Neutrophil (primary cell): ENCODE results near the gene RELL2.

Source experiments
- H3K27ac ChIP-seq: fragments of 200-600 bp; sonication (generic); 2 replicates; pipeline ENCODE4 v1.5.1; 2016; ENCODE audit warnings: mild to moderate bottlenecking, moderate library complexity
- H3K27me3 ChIP-seq: fragments of 200-600 bp; sonication (generic); 2 replicates; pipeline ENCODE4 v1.6.0; 2016; ENCODE audit warnings: mild to moderate bottlenecking
- H3K36me3 ChIP-seq: fragments of 200-600 bp; sonication (generic); 2 replicates; pipeline ENCODE4 v1.5.1; 2017
- H3K4me1 ChIP-seq, 2 experiments: fragments of 200-600 bp in 1 of 2; sonication (generic) in 1 of 2; 1 replicate in 1 of 2; 2 replicates in 1 of 2; pipeline versions ENCODE4 v1.5.1 to v1.6.1; 2013 to 2016; ENCODE audit warnings: low read depth in 1 of 2, low read length in 1 of 2, mild to moderate bottlenecking in 1 of 2, moderate library complexity in 1 of 2; ENCODE audit not compliant: control insufficient read depth in 1 of 2, insufficient read depth in 1 of 2
- H3K4me3 ChIP-seq, 2 experiments: fragments of 200-600 bp in 1 of 2; sonication (generic) in 1 of 2; 1 replicate in 1 of 2; 2 replicates in 1 of 2; pipeline ENCODE4 v1.5.1; 2013 to 2016; ENCODE audit warnings: low read depth in 1 of 2, low read length in 1 of 2, mild to moderate bottlenecking in 1 of 2, moderate library complexity in 1 of 2
- H3K9me3 ChIP-seq: fragments of 200-600 bp; sonication (generic); 2 replicates; pipeline ENCODE4 v1.5.1; 2016
- TF ChIP-seq, protein P1 (sequence below): fragments of 200-600 bp; sonication (generic); IDR thresholded peaks from 2 replicates; pipeline ENCODE4 v1.5.1; 2016; ENCODE audit warnings: antibody characterized with exemption

Gene RELL2

DNA sequence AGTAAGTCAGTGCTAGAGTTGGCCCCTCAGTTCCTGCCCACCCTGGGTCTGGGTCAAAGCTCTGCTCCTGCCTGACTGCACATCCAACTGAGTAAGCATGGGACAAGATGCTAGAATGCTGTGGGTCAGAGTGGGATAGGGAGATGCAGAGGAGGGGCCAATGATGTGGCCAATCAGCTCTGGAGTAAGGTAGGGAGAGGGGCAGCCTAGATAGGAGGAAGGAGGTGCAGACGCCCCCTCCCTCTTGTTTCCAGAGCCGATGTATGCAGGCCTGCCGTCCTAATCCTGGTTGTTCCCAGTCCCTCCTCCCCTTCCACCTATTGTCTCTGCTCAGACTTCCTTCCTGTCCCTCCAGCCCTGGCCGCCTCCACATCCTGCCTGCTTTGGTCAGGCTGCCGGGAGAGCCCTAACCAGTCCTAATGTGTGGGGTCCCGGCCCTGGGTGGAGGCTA, 44.0 kb downstream of the RELL2 start:
- Histone ChIP-seq H3K4me3 (peak overlapping the region; percentile 96 to 98), H3K27ac (peak overlapping the region; percentile 99)

DNA sequence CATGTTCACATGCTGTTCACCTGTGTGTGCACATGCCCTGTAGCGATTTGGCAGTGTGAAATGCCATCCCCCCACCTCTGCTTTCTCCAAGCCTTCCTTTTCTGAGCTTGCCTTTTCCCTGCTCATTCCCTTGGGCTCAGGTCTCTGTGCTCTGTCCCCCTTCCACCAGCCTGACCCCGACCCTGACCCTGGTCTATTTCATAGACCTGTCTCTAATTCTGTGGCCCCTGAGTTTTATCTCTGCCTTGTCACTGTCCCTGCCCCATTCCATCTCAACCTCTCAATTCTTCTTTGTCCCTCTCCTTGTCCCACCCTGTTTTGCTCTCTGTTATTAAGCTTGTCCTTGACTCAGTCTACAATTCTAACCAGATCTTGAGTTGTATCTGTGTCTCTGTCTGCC, 44.5 kb downstream of the RELL2 start:
- H3K27me3 ChIP-seq = no peaks in the 10 kb centered on the region
- TF ChIP-seq, protein P1, sequence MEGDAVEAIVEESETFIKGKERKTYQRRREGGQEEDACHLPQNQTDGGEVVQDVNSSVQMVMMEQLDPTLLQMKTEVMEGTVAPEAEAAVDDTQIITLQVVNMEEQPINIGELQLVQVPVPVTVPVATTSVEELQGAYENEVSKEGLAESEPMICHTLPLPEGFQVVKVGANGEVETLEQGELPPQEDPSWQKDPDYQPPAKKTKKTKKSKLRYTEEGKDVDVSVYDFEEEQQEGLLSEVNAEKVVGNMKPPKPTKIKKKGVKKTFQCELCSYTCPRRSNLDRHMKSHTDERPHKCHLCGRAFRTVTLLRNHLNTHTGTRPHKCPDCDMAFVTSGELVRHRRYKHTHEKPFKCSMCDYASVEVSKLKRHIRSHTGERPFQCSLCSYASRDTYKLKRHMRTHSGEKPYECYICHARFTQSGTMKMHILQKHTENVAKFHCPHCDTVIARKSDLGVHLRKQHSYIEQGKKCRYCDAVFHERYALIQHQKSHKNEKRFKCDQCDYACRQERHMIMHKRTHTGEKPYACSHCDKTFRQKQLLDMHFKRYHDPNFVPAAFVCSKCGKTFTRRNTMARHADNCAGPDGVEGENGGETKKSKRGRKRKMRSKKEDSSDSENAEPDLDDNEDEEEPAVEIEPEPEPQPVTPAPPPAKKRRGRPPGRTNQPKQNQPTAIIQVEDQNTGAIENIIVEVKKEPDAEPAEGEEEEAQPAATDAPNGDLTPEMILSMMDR = no peak
- no peaks in the 10 kb centered on the region for H3K9me3 ChIP-seq
- H3K4me1 ChIP-seq = peaks cover 57 to 61% of the 10 kb centered on the region in 2 experiments
- H3K36me3 ChIP-seq = peaks cover 39% of the 10 kb centered on the region
- H3K27ac ChIP-seq = peak overlapping the region; percentile 99
- peak overlapping the region; percentile 96 to 98 for H3K4me3 ChIP-seq

More for the DNA sequence above, 44.0 kb downstream of the RELL2 start:
- H3K4me1 ChIP-seq = peaks cover 56 to 59% of the 10 kb centered on the region in 2 experiments
- peaks cover 44% of the 10 kb centered on the region for H3K36me3 ChIP-seq
- TF ChIP-seq, protein P1 = no peak
- H3K9me3 ChIP-seq = no peaks in the 10 kb centered on the region
- H3K27me3 ChIP-seq = no peaks in the 10 kb centered on the region

DNA sequence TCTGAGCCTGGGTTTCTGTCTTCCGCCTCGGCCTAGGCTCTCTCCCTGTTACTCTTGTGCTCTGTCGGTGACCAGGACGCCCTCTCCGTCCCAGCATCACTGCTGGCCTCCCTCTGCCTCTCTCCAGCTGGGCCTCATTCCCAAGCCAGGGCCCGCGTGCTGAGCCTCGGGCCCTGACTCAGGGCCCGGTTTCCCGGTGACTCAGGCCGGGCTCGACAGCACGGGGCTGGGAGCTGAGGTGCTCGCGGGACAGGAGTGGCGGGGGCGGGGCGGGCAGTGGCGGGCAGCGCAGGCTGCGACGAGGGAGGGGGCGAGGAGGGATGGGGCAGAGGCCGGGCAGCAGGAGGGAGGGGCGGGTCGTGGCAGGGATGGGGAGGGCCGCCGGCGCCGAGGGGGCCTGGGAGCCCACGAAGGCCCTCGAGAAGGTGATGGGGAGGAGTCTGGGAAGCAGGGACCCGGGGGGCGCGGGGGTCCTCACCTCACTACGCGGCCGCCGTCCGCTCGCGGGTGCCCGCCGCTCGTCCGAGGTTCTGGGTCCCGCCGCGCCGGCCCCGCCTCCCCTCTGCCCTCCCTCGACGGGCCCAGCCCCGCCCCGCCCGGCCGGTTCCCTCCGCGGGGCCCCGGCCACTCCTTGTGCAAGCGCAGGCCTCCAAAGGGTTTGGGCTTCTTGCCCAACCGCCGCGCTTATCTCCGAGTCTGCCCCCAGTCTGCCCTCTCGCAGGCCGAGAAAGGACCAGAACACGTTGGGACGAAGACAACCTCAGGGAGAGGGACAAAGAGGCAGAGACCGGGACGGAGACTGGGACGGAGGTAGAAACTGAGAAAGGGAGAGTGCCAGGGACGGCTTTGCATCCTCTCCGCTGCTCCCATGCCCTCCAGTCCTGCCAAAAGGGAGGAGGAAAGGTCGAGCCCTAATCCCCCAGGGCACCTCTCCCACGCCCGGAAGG, 45.2 kb downstream of the RELL2 start, which contains the start of gene ARAP3:
ARAP3 (minus strand) TSS at position 536 of the 947 bp plus-strand sequence. CDS start 1,744 bp downstream, outside the sequence.
- Histone ChIP-seq H3K36me3 (peaks cover 32% of the 10 kb centered on the region), H3K4me1 (peaks cover 57 to 61% of the 10 kb centered on the region in 2 experiments), H3K4me3 (peak within 1 kb of the TSS; percentile 96 to 98), H3K9me3 (no peaks in the 10 kb centered on the region), H3K27ac (peak within 1 kb of the TSS; percentile 99), H3K27me3 (no peaks in the 10 kb centered on the region)
- TF ChIP-seq, protein P1 = no peak

DNA sequence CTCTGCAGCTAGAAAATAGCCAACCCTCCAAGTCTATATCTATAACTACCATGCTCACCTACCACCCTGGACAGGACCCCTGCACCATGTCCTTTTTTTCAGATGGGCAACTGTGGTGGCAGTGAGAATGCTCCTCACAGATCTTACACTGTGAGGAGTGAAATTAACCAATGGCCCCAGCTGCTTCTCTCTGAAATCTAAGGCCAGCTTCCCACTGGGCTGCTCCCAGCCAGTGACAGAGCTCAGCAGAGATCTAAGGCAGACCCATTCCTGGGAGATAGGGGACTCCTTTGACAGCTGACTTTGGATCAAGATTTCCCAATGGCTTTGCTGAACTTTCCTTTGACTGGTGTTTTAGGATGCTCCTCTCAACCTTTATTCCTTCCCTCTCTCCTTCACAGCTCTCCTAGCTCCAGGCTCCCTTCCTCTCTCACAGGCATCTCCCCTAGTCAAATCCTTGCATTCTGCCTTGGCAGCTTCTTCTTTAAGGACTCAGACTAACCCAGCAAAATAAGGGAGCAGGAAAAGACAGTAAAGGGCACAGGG, 46.9 kb downstream of the RELL2 start:
- no peaks in the 10 kb centered on the region for H3K27me3 ChIP-seq
- peak overlapping the region; percentile 99 for H3K27ac ChIP-seq
- peaks cover 57 to 61% of the 10 kb centered on the region in 2 experiments for H3K4me1 ChIP-seq
- H3K36me3 ChIP-seq = peaks cover 16% of the 10 kb centered on the region
- TF ChIP-seq, protein P1 = no peak
- H3K4me3 ChIP-seq = peak overlapping the region; percentile 96 to 98
- H3K9me3 ChIP-seq = no peaks in the 10 kb centered on the region

DNA sequence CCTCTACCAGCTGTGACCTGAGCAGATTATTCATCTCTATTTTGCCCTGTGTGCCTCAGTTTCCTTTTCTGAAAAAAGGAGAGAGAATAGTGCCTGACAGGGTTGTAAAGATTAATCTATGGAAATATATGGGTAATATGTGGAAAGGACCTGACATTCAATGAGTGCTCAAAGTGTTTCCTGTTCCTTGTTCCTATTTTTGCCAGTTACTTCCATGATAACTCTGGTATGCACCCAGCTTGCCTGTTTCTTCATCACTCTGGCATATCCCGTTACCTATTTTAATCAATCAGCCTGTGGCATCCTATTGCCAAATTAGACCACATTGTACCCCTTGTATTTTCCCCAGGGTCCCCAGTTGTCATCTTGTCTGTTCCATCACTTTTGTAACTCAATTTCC, 48.8 kb downstream of the RELL2 start:
- H3K27me3 ChIP-seq = no peaks in the 10 kb centered on the region
- H3K4me1 ChIP-seq = peaks cover 42 to 47% of the 10 kb centered on the region in 2 experiments
- H3K9me3 ChIP-seq = no peaks in the 10 kb centered on the region
- H3K36me3 ChIP-seq = no peaks in the 10 kb centered on the region
- H3K27ac ChIP-seq = peak overlapping the region; percentile 99
- TF ChIP-seq, protein P1 = no peak
- no peak overlapping the region for H3K4me3 ChIP-seq
